Stomach (tissue), 9 donors: ENCODE results near the gene PLEKHG2. TPM values are rescaled to one million over a fixed set of nuclear protein-coding genes. Genes with fewer than 3 reads are reported as not detected.

Experiments used
- DNase-seq, 2 donors: peaks; one replicate each; pipeline versions ENCODE4 v3.0.0 to v3.0.0-alpha.2; 2013 to 2019
- H3K27ac ChIP-seq, 5 donors: fragments of 200-600 bp in 4 of 5; sonication (generic) in 4 of 5; one replicate each; pipeline ENCODE4 v1.5.1; 2013 to 2019; ENCODE audit warnings: mild to moderate bottlenecking in 1 of 5, moderate library complexity in 1 of 5
- H3K27me3 ChIP-seq, 3 donors: fragments of 200-600 bp; sonication (generic); one replicate each; pipeline ENCODE4 v1.5.1; 2017 to 2019; ENCODE audit warnings: mixed run types in 1 of 3
- H3K36me3 ChIP-seq, 4 donors: fragments of 200-600 bp; sonication (generic); 1 replicate in 3 of 4; 2 replicates in 1 of 4; pipeline ENCODE4 v1.5.1; 2016 to 2019
- H3K4me1 ChIP-seq, 4 donors: fragments of 200-600 bp; sonication (generic); one replicate each; pipeline ENCODE4 v1.5.1; 2016 to 2019
- H3K4me3 ChIP-seq, 4 donors: fragments of 200-600 bp; sonication (generic) in 3 of 4; one replicate each; pipeline ENCODE4 v1.5.1; 2016 to 2019; ENCODE audit warnings: mild to moderate bottlenecking in 1 of 4
- H3K9me3 ChIP-seq, 4 donors: fragments of 200-600 bp; sonication (generic); one replicate each; pipeline ENCODE4 v1.5.1; 2016 to 2019
- EP300 ChIP-seq: sonication (generic); formaldehyde crosslinking; IDR thresholded peaks from one replicate; pipeline ENCODE4 v1.6.1; 2017; ENCODE audit warnings: antibody characterized with exemption
- POLR2A ChIP-seq, 4 donors: fragments of 450-650 bp; IDR thresholded peaks; one replicate each; pipeline ENCODE4 v1.6.1; 2016; ENCODE audit warnings: antibody characterized with exemption in 4 of 4, control low read depth in 2 of 4, mild to moderate bottlenecking in 1 of 4, moderate library complexity in 1 of 4
- POLR2AphosphoS5 ChIP-seq, 3 donors: sonication (generic); formaldehyde crosslinking; IDR thresholded peaks; one replicate each; pipeline ENCODE4 v1.6.1; 2016; ENCODE audit warnings: antibody characterized with exemption in 3 of 3
- whole genome bisulfite sequencing, 5 donors: extraction: QIAGEN DNeasy Blood & Tissue Kit in 3 of 5; methylation state at CpG; one replicate each; pipeline versions ENCODE4 v1.1.5 to v1.1.7; 2013 to 2018; 5-methylcytosine and 5-hydroxymethylcytosine counted together
- intact Hi-C: fragments of 100-400 bp; cut with DNase I; formaldehyde crosslinking; loops from one replicate; pipeline ENCODE4 v1.15.1; 2023; ENCODE audit warnings: low total_unique reads
- polyA plus RNA-seq, 3 donors: library from polyadenylated mRNA; stranded (reverse); fragments of 200-250 nt; gene quantifications; one replicate each; pipeline ENCODE4 v1.2.3, GENCODE V29; 2013
- total RNA-seq, 5 donors: library from RNA; depleted of rRNA; stranded (reverse); fragments of >200 nt; gene quantifications; one replicate each; pipeline versions ENCODE4 v1.1.0 to v1.2.3, GENCODE V29; 2014 to 2016
- TF ChIP-seq, protein P1 (sequence below), 7 experiments: fragments of 450-650 bp in 4 of 7; fragments of 200-600 bp in 3 of 7; sonication (generic) in 3 of 7; IDR thresholded peaks; one replicate each; pipeline ENCODE4 v1.5.1; 2016 to 2019; ENCODE audit warnings: antibody characterized with exemption in 7 of 7, control low read depth in 2 of 7, mild to moderate bottlenecking in 1 of 7
- donor health status: healthy with polysubstance abuse.
- donor health status: Bipolar disorder and iron deficiency.
- donor health status: healthy.

The PLEKHG2 gene
- total and polyA plus RNA-seq, 8 donors: 1.4 to 20.2 (median 7.2) TPM

DNA sequence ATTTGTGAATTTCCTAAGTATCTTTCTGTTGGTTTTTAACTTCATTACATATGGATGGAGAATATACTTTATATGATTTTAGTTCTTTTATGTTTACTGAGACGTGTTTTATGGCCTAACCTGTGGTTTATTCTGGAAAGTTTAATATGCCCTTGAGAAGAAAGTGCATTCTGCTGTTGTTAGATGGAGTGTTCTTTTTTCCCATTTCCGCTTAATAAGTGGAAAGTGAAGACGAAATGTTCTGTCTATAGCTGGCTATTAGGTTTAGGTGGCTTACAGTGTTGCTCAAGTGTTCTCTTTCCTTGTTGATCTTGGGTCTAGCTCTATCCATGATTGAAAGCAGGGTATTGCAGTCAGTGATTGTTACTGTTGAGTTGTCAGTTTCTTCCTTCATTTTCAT, 50.9 kb downstream of the PLEKHG2 start:
- no peak overlapping the region for H3K27ac ChIP-seq
- intact Hi-C loops: no loop called here
- 77 to 94% (median 90%) methylated on average over 3 of the region's 3 CpGs for WGBS, 5 donors
- H3K9me3 ChIP-seq: no peaks in the 10 kb centered on the region
- peaks cover 74 to 98% (median 98%) of the 10 kb centered on the region in 4 donors for H3K36me3 ChIP-seq
- H3K27me3 ChIP-seq: no peaks in the 10 kb centered on the region
- no peak for TF ChIP-seq POLR2A (IDR thresholded peaks at IDR 0.05)
- TF ChIP-seq, protein P1, sequence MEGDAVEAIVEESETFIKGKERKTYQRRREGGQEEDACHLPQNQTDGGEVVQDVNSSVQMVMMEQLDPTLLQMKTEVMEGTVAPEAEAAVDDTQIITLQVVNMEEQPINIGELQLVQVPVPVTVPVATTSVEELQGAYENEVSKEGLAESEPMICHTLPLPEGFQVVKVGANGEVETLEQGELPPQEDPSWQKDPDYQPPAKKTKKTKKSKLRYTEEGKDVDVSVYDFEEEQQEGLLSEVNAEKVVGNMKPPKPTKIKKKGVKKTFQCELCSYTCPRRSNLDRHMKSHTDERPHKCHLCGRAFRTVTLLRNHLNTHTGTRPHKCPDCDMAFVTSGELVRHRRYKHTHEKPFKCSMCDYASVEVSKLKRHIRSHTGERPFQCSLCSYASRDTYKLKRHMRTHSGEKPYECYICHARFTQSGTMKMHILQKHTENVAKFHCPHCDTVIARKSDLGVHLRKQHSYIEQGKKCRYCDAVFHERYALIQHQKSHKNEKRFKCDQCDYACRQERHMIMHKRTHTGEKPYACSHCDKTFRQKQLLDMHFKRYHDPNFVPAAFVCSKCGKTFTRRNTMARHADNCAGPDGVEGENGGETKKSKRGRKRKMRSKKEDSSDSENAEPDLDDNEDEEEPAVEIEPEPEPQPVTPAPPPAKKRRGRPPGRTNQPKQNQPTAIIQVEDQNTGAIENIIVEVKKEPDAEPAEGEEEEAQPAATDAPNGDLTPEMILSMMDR (IDR thresholded peaks at IDR 0.05): no peak
- no peak for TF ChIP-seq POLR2AphosphoS5 (IDR thresholded peaks at IDR 0.05)
- TF ChIP-seq EP300: no peak
- H3K4me3 ChIP-seq: no peak overlapping the region
- no peak for DNase-seq
- no peaks in the 10 kb centered on the region for H3K4me1 ChIP-seq

DNA sequence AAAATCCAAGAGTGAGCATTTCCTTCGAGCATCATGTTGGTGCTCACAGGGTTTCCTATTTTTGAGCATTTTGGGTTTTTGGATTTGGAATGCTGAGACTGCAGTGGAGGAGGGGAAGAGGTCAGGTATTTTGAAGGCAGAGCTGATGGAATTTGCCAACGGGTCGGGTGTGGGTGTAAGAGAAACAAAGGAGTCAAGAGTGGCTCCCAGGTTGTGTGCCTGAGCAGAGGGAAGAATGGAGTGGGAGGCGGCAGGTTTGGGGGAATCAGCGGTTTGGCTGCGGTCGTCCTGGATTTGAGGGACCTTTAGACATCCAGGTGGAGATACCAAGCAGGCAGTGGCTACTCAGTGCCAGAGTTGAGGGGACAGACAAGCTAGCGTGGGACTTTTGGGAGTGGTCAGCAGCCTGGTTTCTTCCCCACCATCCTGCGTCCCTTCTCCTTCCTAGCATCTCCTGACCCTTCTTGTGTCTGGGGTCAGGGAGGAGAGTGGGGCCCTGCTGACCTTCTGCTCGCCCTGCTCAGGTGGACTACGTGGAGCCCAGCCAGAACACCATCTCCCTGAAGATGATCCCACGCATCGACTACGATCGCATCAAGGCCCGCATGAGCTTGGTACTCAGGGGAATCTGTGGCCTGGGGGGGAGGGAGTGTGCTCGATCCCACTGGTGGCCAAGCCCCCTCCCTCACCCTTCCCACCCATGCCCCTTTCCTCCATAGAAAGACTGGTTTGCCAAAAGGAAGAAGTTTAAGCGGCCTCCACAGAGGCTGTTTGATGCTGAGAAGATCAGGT, 53.7 kb downstream of the PLEKHG2 start:
- Histone ChIP-seq H3K4me3 (no peak overlapping the region), H3K36me3 (peaks cover 74 to 98% (median 98%) of the 10 kb centered on the region in 4 donors), H3K4me1 (no peaks in the 10 kb centered on the region), H3K9me3 (no peaks in the 10 kb centered on the region), H3K27ac (no peak overlapping the region), H3K27me3 (no peaks in the 10 kb centered on the region)
- WGBS, 5 donors: 89 to 95% (median 93%) methylated on average over 17 to 18 of the region's 18 CpGs
- TF ChIP-seq POLR2A (IDR thresholded peaks at IDR 0.05) (no peak), POLR2AphosphoS5 (IDR thresholded peaks at IDR 0.05) (no peak), EP300 (no peak)
- TF ChIP-seq, protein P1 (IDR thresholded peaks at IDR 0.05): no peak
- DNase-seq: no peak
- intact Hi-C loops: no loop called here

GRCh38 chr19:39467941-39468340, 55.5 kb downstream of the PLEKHG2 start:
- no peak overlapping the region for H3K4me3 ChIP-seq
- H3K9me3 ChIP-seq: no peaks in the 10 kb centered on the region
- no peaks in the 10 kb centered on the region for H3K27me3 ChIP-seq
- intact Hi-C loops: no loop called here
- TF ChIP-seq POLR2A (IDR thresholded peaks at IDR 0.05) (no peak), POLR2AphosphoS5 (IDR thresholded peaks at IDR 0.05) (no peak), EP300 (no peak)
- TF ChIP-seq, protein P1 (IDR thresholded peaks at IDR 0.05): no peak
- DNase-seq: no peak
- peaks cover 88 to 100% (median 100%) of the 10 kb centered on the region in 4 donors for H3K36me3 ChIP-seq
- no peaks in the 10 kb centered on the region for H3K4me1 ChIP-seq
- WGBS, 5 donors: 92 to 96% (median 93%) methylated on average over 4 to 7 of the region's 7 CpGs
- H3K27ac ChIP-seq: no peak overlapping the region

GRCh38 chr19:39469036-39469435, 56.6 kb downstream of the PLEKHG2 start:
- peaks cover 0 to 1% (median 0%) of the 10 kb centered on the region in 4 donors for H3K4me1 ChIP-seq
- intact Hi-C loops: no loop called here
- H3K4me3 ChIP-seq: no peak overlapping the region
- peaks cover 97 to 100% (median 100%) of the 10 kb centered on the region in 4 donors for H3K36me3 ChIP-seq
- no peaks in the 10 kb centered on the region for H3K9me3 ChIP-seq
- no peak for DNase-seq
- no peak overlapping the region for H3K27ac ChIP-seq
- no peak for TF ChIP-seq POLR2AphosphoS5 (IDR thresholded peaks at IDR 0.05)
- H3K27me3 ChIP-seq: no peaks in the 10 kb centered on the region
- 93 to 97% (median 93%) methylated on average over 7 to 11 of the region's 11 CpGs for WGBS, 5 donors

- no peak overlapping the region for H3K4me3 ChIP-seq
- H3K9me3 ChIP-seq: no peaks in the 10 kb centered on the region
- intact Hi-C loops: no loop called here
- H3K27ac ChIP-seq: no peak overlapping the region
- no peaks in the 10 kb centered on the region for H3K27me3 ChIP-seq
- TF ChIP-seq POLR2A (IDR thresholded peaks at IDR 0.05) (no peak), EP300 (no peak), POLR2AphosphoS5 (IDR thresholded peaks at IDR 0.05) (no peak)
- DNase-seq: no peak
- peaks cover 97 to 100% (median 100%) of the 10 kb centered on the region in 4 donors for H3K36me3 ChIP-seq
- peaks cover 0 to 5% (median 0%) of the 10 kb centered on the region in 4 donors for H3K4me1 ChIP-seq
- 78 to 85% (median 82%) methylated on average over 6 of the region's 6 CpGs for WGBS, 5 donors
Measured at GRCh38 chr19:39469567-39469966, 57.1 kb downstream of the PLEKHG2 start.
